Measurements from ENCODE around the gene FBN1.

GRCh38 chr15:48559285-48559684 lies 86.2 kb downstream of the FBN1 start:
- TF ChIP-seq CTCF (conservative IDR thresholded peaks at IDR 0.05 in 1 of 2, IDR thresholded peaks at IDR 0.05 in 1 of 2; ENCODE audit: extremely low read depth in 1 of 2, insufficient read depth in 1 of 2, low read depth in 1 of 2, low read length in 2 of 2), result no peak
- TF ChIP-seq EZH2 (IDR thresholded peaks at IDR 0.05; ENCODE audit: borderline replicate concordance, low read length), result no peak

Data from mammary epithelial cell (primary cell).